Measurements from ENCODE around the gene ROBO1.
A peak's percentile ranks its signal among the peaks of the same experiment; 100 is the strongest.

Gene ROBO1

DNA sequence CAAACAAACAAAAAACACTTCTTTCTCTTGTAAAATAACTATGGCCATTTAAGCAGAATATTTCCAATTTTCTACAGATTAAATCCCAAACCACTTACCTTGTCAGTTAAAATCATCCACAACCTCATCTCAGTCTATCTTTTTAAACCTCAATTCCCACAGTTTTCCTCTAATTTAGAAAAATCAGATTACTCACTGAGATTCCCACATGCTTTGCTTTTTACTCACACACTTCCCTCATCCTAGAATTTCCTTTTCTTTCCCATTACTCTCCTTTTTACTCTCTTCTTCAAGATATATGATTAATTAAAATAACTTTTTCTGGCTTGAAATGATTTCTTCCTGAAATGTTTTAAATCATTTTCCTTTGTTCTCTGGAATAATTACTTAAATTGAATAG is 790.7 kb downstream of the ROBO1 start:
- H3K4me3 ChIP-seq (ENCODE audit: low read depth, low read length), result no peak overlapping the region
- TF ChIP-seq, protein P1, sequence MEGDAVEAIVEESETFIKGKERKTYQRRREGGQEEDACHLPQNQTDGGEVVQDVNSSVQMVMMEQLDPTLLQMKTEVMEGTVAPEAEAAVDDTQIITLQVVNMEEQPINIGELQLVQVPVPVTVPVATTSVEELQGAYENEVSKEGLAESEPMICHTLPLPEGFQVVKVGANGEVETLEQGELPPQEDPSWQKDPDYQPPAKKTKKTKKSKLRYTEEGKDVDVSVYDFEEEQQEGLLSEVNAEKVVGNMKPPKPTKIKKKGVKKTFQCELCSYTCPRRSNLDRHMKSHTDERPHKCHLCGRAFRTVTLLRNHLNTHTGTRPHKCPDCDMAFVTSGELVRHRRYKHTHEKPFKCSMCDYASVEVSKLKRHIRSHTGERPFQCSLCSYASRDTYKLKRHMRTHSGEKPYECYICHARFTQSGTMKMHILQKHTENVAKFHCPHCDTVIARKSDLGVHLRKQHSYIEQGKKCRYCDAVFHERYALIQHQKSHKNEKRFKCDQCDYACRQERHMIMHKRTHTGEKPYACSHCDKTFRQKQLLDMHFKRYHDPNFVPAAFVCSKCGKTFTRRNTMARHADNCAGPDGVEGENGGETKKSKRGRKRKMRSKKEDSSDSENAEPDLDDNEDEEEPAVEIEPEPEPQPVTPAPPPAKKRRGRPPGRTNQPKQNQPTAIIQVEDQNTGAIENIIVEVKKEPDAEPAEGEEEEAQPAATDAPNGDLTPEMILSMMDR (IDR thresholded peaks at IDR 0.05; ENCODE audit: low read depth, low read length), result no peak

GRCh38 chr3:78976200-78976599 is 791.6 kb downstream of the ROBO1 start:
- H3K4me3 ChIP-seq (ENCODE audit: low read depth, low read length), result no peak overlapping the region
- TF ChIP-seq, protein P1 (IDR thresholded peaks at IDR 0.05; ENCODE audit: low read depth, low read length), result no peak

GRCh38 chr3:78974181-78974790 is 793.5 kb downstream of the ROBO1 start:
- TF ChIP-seq, protein P1 (IDR thresholded peaks at IDR 0.05; ENCODE audit: low read depth, low read length), result no peak
- H3K4me3 ChIP-seq (ENCODE audit: low read depth, low read length), result peak overlapping the region; percentile 25

- TF ChIP-seq, protein P1 (IDR thresholded peaks at IDR 0.05; ENCODE audit: low read depth, low read length), result no peak
- H3K4me3 ChIP-seq (ENCODE audit: low read depth, low read length), result no peak overlapping the region
Measured at GRCh38 chr3:78972617-78973301, 795.0 kb downstream of the ROBO1 start.

DNA sequence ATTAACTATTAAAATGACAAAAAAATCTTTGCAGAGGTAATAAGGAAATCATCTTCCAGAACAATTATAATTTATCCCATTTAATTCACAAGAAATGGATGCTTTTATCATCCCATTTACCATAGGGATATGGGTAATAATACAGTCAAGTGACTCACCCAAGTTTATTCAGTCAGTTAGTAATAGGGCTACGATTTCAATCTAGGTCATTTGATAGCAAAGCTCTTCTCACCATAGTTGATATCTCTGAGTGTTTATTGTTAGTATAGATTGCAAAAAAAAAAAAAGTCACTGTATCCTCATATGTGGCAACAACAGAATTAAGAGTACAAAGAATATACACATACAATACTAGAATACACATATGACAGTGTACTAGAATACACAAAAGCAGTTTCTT is 797.1 kb downstream of the ROBO1 start:
- H3K4me3 ChIP-seq (ENCODE audit: low read depth, low read length), result no peak overlapping the region
- TF ChIP-seq, protein P1 (IDR thresholded peaks at IDR 0.05; ENCODE audit: low read depth, low read length), result no peak

DNA sequence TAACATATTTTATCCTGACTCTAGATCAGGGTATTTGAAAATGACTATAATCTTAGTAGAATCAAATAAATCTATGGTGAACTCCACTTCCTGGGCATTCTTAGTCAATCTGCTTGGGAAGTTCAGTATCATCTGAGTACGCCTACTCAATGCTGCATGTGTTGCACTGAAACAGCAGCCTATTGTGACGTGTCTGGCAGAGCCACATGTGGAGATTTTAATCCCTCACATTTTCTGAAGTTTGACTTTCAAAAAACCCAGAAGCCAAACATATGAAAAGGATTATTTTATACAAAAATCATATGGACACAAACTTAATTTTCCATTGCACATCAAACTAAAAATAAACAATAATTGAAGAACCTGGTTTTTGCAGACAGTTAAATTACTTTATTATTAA is 798.3 kb downstream of the ROBO1 start:
- H3K4me3 ChIP-seq (ENCODE audit: low read depth, low read length), result no peak overlapping the region
- TF ChIP-seq, protein P1 (IDR thresholded peaks at IDR 0.05; ENCODE audit: low read depth, low read length), result no peak

DNA sequence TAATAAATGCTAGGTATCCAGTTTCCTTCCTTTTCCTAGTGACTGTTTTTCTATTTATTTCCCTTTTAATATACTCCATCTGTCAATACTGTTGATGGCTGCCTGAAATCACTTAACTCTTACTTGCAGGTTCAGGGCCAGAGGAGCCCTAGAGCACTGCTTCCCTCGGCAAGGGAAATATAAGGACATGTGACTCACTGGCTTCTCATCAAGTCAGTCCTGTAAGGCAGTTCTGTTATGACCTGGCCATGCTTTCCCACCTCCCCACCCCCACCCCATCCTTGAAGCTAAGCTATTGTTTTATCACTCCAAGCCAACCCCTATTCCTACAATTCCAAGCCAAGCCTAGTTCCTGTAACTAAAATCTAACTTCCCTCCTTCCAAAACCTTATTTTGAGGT is 800.7 kb downstream of the ROBO1 start:
- no peak overlapping the region for H3K4me3 ChIP-seq (ENCODE audit: low read depth, low read length)
- TF ChIP-seq, protein P1 (IDR thresholded peaks at IDR 0.05; ENCODE audit: low read depth, low read length), result no peak
